LNCaP clone FGC (cell line): ENCODE data around the gene GBP1.

Experiments used
- DNase-seq: peaks from one replicate; pipeline ENCODE4 v3.0.0-alpha.2; 2011; ENCODE audit warnings: low read depth
- H3K4me3 ChIP-seq: 2 replicates; pipeline ENCODE4 v1.5.1; 2011; ENCODE audit warnings: mild to moderate bottlenecking, low read depth, low read length, control low read depth
- TF ChIP-seq, protein P1 (sequence below): IDR thresholded peaks from 2 replicates; pipeline ENCODE4 v1.5.1; 2012; ENCODE audit warnings: mild to moderate bottlenecking; ENCODE audit not compliant: control insufficient read depth, insufficient read depth; ENCODE audit errors: extremely low read depth

GBP1 gene

DNA sequence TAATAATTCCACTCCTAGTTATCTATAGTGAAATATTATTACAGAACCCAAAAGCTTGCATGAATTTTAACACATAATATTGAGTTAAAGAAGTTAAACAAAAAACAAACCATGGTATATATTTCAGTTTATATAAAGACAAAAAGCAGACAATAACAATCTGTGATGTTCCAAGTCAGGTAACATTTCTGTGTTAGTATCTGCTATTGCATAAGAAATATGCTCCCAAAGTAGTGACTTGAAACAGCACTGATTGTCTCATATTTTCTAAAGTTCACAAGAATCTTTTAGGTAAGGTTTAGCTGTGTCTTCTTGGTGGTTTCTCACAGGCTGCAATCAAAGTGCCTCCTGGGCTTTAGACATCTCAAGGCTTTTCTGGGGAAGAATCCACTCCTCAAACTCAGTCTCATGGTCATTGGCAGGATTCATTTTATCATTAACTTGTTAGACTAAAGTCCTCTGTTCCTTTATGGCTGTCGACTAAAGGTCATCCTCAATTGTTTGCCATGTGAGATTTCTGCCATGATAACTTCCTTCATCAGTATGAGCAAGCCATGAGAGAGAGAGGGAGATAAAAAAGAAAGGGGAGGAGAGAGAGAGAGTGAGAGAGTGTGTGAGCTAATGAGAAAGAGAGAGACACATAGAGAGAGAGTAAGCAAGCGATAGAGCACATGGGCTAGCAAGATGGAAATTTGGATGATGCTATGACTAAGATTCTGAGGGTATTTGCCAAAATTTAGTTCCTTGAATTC lies 19.9 kb downstream of the GBP1 start:
- no peak overlapping the region for H3K4me3 ChIP-seq
- DNase-seq, result no peak
- TF ChIP-seq, protein P1, sequence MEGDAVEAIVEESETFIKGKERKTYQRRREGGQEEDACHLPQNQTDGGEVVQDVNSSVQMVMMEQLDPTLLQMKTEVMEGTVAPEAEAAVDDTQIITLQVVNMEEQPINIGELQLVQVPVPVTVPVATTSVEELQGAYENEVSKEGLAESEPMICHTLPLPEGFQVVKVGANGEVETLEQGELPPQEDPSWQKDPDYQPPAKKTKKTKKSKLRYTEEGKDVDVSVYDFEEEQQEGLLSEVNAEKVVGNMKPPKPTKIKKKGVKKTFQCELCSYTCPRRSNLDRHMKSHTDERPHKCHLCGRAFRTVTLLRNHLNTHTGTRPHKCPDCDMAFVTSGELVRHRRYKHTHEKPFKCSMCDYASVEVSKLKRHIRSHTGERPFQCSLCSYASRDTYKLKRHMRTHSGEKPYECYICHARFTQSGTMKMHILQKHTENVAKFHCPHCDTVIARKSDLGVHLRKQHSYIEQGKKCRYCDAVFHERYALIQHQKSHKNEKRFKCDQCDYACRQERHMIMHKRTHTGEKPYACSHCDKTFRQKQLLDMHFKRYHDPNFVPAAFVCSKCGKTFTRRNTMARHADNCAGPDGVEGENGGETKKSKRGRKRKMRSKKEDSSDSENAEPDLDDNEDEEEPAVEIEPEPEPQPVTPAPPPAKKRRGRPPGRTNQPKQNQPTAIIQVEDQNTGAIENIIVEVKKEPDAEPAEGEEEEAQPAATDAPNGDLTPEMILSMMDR, result no peak

DNA sequence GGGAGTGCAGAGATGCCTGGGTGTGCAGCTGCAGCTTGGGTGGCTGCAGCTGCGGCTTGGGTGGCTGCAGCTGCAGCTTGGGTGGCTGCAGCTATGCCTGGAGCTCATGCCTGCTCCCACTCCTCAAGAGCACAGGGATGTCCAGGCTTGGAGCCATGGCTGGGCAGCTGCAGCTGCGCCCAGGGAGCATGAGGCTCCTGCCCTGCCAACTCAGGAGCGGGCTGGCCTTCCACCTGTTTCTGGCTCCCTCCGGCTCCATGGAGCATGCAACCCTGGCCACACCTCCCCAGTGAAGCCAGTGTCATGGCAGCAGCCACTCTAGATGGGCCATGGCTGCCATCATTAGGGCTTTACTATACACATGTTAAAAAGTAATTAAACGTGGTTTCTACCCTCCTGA lies 21.1 kb downstream of the GBP1 start:
- TF ChIP-seq, protein P1, result no peak
- H3K4me3 ChIP-seq, result no peak overlapping the region
- DNase-seq, result no peak

DNA sequence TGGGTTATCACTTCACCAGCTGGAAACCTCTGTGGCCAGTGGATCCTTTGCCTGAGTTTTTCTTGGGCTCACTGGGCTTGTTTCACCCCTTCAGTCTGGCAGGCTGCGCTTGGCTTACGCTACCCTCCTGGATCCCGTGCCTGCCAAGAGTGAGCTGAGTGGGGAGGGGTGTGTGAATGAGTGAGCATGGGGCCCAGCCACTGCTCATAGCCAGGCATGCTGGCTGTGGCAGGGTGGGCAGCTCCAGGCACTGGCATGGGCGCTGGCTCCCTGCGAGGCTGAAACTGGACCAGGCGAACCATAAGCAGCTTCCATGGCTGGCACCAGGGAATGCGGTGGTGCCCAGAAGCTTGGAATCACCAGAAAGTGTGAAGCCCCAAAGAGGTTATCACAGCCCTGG lies 22.5 kb downstream of the GBP1 start:
- no peak for DNase-seq

DNA sequence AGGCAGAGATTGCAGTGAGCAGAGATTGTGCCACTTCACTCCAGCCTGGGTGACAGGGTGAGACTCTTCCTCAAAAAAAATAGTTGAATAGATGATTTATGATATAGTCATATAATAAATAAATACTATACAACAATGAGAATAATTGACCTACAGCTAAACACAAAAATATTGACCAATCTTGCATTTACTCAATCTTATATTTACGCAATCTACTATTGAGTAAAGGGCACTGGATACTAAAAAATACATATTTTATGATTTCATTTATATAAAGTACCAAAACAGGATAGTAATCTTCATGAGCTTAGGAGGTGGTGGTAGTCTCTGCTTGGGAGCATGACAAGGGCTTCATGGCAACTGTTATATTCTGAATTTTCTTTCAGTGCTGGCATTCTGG lies 23.3 kb downstream of the GBP1 start:
- TF ChIP-seq, protein P1, result no peak
- no peak overlapping the region for H3K4me3 ChIP-seq
- DNase-seq, result no peak

More for the DNA sequence above, 22.5 kb downstream of the GBP1 start:
- H3K4me3 ChIP-seq, result no peak overlapping the region
- TF ChIP-seq, protein P1, result no peak

DNA sequence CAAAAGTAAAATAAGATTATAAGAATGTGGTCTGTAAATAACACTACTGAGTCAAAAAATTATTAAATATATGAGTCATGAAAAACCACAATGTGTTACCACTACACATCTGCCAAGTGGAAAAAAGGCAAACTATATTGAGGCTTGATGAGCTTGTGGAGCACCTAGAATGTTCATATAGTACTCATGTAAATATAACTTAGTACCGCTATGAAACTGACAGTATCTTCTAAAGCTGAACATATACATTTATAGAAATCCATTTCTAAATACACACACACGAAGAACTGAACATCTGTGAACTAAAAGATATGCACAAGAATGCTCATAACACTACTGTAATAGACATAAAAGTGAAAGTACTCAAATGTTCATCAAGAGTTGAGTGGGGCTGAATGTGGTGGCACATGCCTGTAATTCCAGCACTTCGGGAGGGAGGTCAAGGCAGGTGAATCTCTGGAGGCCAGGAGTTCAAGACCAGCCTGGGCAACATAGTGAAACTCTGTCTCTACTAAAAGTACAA lies 23.8 kb downstream of the GBP1 start:
- no peak overlapping the region for H3K4me3 ChIP-seq
- TF ChIP-seq, protein P1, result no peak
- no peak for DNase-seq

DNA sequence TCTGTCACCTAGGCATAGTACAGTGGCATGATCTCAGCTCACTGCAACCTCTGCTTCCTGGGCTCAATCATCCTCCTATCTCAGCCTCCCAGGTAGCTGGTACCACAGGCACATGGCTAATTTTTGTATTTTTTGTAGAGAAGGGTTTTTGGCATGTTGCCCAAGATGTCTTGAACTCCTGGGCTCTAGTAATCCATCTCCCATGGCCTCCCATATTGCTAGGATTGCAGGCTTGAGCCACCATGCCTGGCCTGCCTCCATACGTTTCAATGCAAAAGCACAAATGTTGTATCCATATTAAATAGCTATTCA lies 24.7 kb downstream of the GBP1 start:
- H3K4me3 ChIP-seq, result no peak overlapping the region
- TF ChIP-seq, protein P1, result no peak
- DNase-seq, result no peak

DNA sequence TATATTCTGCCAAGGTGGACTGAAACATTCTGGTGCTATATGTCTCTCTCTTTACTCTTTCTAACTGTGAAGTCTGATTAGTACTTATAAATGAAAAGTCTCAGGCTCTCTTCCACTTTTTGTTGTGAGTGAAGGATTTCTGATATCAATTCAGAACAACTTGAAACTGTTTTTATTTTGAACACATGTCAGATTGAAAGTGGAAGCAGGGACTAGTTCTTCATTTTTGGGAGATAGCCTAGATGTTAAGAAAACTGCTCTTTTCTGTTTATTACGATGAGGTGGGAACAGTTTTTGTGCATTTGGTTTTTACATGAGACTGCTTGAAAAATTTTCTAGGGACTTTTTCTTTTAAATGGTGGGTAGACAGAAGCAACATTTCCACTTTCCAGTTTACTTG lies 27.8 kb downstream of the GBP1 start:
- TF ChIP-seq, protein P1, result no peak
- no peak for DNase-seq
- no peak overlapping the region for H3K4me3 ChIP-seq
